Mucosa of rectum (tissue), 2 donors: ENCODE measurements around the gene MCOLN2.
A peak's percentile ranks its signal among the peaks of the same experiment; 100 is the strongest.
"Not testable (repeated sequence)": the region's sequence is repeated elsewhere in the genome, so short reads cannot be mapped to it uniquely, and the experiment has no call there.

Experiments
- H3K27ac ChIP-seq, 2 donors: one replicate each; pipeline ENCODE4 v1.7.0; 2013; ENCODE audit warnings: inconsistent platforms in 2 of 2, low read depth in 2 of 2, low read length in 2 of 2
- H3K27me3 ChIP-seq, 2 donors: one replicate each; pipeline ENCODE4 v1.7.0; 2013; ENCODE audit warnings: low read length in 2 of 2; ENCODE audit not compliant: control insufficient read depth in 2 of 2, insufficient read depth in 2 of 2
- H3K36me3 ChIP-seq, 2 donors: one replicate each; pipeline ENCODE4 v1.7.0; 2013; ENCODE audit warnings: low read length in 2 of 2; ENCODE audit not compliant: control insufficient read depth in 2 of 2, insufficient read depth in 2 of 2
- H3K4me1 ChIP-seq, 2 donors: one replicate each; pipeline ENCODE4 v1.7.0; 2013; ENCODE audit warnings: low read length in 2 of 2, mild to moderate bottlenecking in 1 of 2; ENCODE audit not compliant: control insufficient read depth in 2 of 2, insufficient read depth in 2 of 2
- H3K4me3 ChIP-seq, 2 donors: one replicate each; pipeline ENCODE4 v1.7.0; 2013; ENCODE audit warnings: low read length in 2 of 2
- H3K9ac ChIP-seq, 2 donors: one replicate each; pipeline ENCODE4 v1.7.0; 2013; ENCODE audit warnings: low read length in 2 of 2, low read depth in 1 of 2, mild to moderate bottlenecking in 1 of 2
- H3K9me3 ChIP-seq, 2 donors: one replicate each; pipeline ENCODE4 v1.7.0; 2013; ENCODE audit warnings: low read length in 2 of 2; ENCODE audit not compliant: control insufficient read depth in 2 of 2
- donor health status: healthy.
- donor health status: Normal muscosa, but diverticular disease.

Gene MCOLN2

DNA sequence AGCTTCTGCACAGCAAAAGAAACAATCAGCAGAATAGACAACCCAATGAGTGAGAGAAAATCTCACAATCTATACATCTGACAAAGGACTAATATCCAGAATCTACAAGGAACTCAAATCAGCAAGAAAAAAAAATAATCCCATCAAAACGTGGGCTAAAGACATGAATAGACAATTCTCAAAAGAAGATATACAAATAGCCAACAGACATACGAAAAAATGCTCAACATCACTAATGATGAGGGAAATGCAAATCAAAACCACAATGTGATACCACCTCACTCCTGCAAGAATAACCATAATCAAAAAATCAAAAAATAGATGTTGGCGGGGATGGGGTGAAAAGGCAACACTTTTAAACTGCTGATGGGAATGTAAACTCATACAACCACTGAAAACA, 10.4 kb downstream of the MCOLN2 start:
- not testable (repeated sequence) for H3K9me3 ChIP-seq, H3K4me1 ChIP-seq, H3K27me3 ChIP-seq, H3K27ac ChIP-seq, H3K9ac ChIP-seq, H3K4me3 ChIP-seq, H3K36me3 ChIP-seq

DNA sequence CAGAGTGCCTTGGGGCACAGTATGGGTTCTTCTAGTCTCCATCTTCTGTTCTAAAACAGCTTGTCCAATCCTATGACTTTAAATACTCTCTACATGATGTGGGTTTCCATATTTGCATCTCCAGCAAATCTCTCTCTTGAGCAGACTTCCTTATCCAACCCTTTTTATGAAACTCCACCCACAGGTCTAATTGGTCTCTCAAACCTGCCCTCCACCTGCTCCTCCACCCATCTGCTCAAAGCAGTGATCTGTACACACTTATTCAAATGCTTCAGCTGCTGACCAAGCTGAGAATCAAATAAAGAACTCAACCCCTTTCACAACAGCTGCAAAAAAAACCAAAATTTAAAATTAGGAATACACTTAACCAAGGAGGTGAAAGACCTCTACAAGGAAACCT, 11.5 kb downstream of the MCOLN2 start:
- Histone ChIP-seq H3K4me1 (no peaks in the 10 kb centered on the region), H3K9ac (no peak overlapping the region), H3K36me3 (no peaks in the 10 kb centered on the region), H3K4me3 (no peak overlapping the region), H3K27ac (no peak overlapping the region), H3K27me3 (no peaks in the 10 kb centered on the region), H3K9me3 (no peaks in the 10 kb centered on the region)

DNA sequence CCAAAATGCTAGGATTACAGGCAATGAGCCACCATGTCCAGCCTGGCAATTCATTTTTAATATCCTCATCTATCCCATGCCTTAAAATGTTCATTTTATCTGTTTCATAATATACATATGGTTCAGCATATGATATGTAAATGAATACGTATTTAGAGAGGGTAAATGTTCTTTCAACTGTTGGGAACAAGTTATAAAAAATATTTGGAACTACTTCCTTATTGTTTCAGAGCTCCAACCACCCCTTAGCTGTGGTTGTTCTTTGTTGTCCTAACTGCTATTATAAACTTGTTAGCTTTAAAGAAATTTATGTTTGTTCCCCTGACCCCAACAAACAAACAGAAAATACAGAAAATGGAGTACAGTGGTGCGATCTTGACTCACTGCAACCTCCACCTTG, 14.5 kb downstream of the MCOLN2 start:
- Histone ChIP-seq H3K27ac (no peak overlapping the region), H3K9me3 (no peaks in the 10 kb centered on the region), H3K4me3 (no peak overlapping the region), H3K4me1 (no peaks in the 10 kb centered on the region), H3K36me3 (no peaks in the 10 kb centered on the region), H3K9ac (no peak overlapping the region), H3K27me3 (no peaks in the 10 kb centered on the region)

DNA sequence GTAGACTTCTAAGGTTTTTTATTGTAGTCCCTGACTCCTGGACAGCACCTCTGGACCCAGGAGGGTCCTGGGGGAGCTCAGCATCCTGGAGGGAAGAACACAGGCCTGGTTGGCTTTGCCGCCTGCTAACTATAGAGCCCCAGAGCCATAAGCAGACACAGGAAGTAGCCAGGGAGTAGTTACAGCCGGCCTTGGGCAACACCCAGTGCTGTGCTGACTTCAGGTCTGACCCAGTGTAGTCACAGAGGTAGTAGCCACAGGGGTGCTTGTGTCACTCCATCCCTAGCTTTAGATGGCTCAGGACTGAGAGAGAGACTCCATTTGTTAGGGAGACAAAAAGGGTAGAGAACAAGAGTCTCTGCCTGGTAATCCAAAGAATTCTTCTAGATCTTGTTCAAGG, 21.9 kb downstream of the MCOLN2 start:
- Histone ChIP-seq H3K4me1 (peaks cover 3 to 13% of the 10 kb centered on the region in 2 donors), H3K36me3 (no peaks in the 10 kb centered on the region), H3K9me3 (no peaks in the 10 kb centered on the region)

GRCh38 chr1:84973498-84974334, 23.2 kb downstream of the MCOLN2 start:
- peaks cover 3 to 17% of the 10 kb centered on the region in 2 donors for H3K4me1 ChIP-seq
- no peak overlapping the region for H3K9ac ChIP-seq
- H3K27me3 ChIP-seq, result no peaks in the 10 kb centered on the region
- no peaks in the 10 kb centered on the region for H3K36me3 ChIP-seq
- H3K4me3 ChIP-seq, result no peak overlapping the region
- no peaks in the 10 kb centered on the region for H3K9me3 ChIP-seq
- H3K27ac ChIP-seq, result no peak overlapping the region

More for the DNA sequence above, 21.9 kb downstream of the MCOLN2 start:
- Histone ChIP-seq H3K4me3 (peak overlapping the region in 1 of 2 donors; percentile 10), H3K9ac (no peak overlapping the region), H3K27ac (no peak overlapping the region), H3K27me3 (no peaks in the 10 kb centered on the region)

- no peaks in the 10 kb centered on the region for H3K9me3 ChIP-seq
- peaks cover 3 to 27% of the 10 kb centered on the region in 2 donors for H3K4me1 ChIP-seq
- H3K9ac ChIP-seq, result no peak overlapping the region
- no peaks in the 10 kb centered on the region for H3K27me3 ChIP-seq
- no peak overlapping the region for H3K27ac ChIP-seq
- H3K36me3 ChIP-seq, result no peaks in the 10 kb centered on the region
- H3K4me3 ChIP-seq, result no peak overlapping the region
Observed at GRCh38 chr1:84972377-84972987, 24.4 kb downstream of the MCOLN2 start.

DNA sequence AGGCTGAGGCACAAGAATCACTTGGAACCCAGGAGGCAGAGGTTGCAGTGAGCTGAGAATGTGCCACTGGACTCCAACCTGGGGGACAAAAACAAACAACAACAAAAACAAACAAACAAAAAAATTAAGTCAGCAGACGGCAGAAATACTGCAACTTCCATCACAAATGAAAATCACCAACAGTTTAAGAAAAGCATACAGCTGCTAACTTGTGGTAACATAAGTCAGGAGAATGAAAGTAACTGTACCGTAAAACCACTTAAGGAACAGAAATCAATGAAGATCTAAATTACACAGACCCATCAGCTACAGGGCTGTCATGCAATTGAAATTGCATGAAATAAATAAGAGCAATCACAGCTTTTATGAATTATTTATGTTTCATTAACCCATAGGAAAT, 25.0 kb downstream of the MCOLN2 start:
- no peak overlapping the region for H3K9ac ChIP-seq
- no peak overlapping the region for H3K27ac ChIP-seq
- no peaks in the 10 kb centered on the region for H3K27me3 ChIP-seq
- no peaks in the 10 kb centered on the region for H3K36me3 ChIP-seq
- peaks cover 3 to 27% of the 10 kb centered on the region in 2 donors for H3K4me1 ChIP-seq
- no peaks in the 10 kb centered on the region for H3K9me3 ChIP-seq
- no peak overlapping the region for H3K4me3 ChIP-seq

DNA sequence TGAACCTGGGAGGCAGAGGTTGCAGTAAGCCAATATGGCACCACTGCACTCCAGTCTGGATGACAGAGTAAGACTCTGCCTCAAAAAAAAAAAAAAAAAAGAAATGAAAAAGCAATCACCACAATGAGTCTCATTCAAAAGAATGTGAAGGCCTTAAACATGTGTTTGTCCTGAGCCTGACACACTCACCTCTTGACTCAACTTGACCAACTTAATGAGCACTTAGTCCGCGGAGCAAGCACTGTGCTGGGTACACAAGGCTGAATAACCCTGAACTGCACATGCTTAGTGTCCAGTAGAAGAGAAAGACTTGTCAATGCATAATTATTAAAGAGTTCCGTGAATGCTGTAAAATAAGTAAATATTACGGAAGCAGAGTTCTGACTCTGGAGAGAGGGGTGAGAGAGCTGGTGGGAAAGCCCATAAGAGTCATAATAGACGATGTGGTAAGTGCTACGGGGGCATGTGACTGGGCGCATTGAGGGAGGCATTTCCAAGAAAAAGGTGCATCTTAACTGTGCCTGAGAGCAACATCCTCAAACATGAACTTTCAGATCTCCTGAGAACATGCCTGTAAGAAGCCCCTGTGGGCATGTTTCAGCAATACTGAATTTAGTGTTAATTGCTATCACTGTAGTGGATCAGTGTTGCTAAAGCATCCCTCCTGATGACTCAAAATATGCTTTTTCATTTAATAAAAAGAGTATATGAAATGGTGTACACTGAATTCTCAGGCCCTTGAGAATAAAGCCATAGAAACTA, 27.2 kb downstream of the MCOLN2 start:
- Histone ChIP-seq H3K4me1 (peaks cover 3 to 27% of the 10 kb centered on the region in 2 donors), H3K27me3 (no peaks in the 10 kb centered on the region), H3K9me3 (no peaks in the 10 kb centered on the region), H3K27ac (peak overlapping the region in 1 of 2 donors; percentile 84), H3K36me3 (no peaks in the 10 kb centered on the region), H3K4me3 (no peak overlapping the region), H3K9ac (no peak overlapping the region)

GRCh38 chr1:84968865-84969264, 28.0 kb downstream of the MCOLN2 start:
- no peaks in the 10 kb centered on the region for H3K27me3 ChIP-seq
- H3K36me3 ChIP-seq, result no peaks in the 10 kb centered on the region
- H3K9me3 ChIP-seq, result no peaks in the 10 kb centered on the region
- H3K4me1 ChIP-seq, result peaks cover 3 to 22% of the 10 kb centered on the region in 2 donors
- peak overlapping the region; percentile 49 to 84 for H3K27ac ChIP-seq
- no peak overlapping the region for H3K4me3 ChIP-seq
- peak overlapping the region in 1 of 2 donors; percentile 13 for H3K9ac ChIP-seq

DNA sequence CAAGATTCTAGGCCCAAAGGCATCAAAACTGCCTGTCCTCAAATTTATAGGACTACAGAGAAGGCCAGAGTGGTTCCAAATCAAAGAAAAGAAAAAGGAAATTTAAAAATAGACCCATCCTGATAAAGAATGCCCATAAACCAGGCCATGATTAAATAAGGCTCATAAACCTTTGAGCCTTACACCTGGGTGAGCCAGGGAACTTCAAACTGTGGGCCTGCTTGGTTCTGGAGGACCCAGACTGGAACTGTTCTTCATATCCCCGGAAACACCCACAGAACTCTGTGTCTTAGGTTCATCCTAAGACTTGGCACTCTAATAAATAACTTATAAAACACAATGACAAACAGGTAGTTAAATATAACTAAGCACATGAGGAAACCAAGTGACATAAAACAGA, 28.8 kb downstream of the MCOLN2 start:
- Histone ChIP-seq H3K4me3 (peak overlapping the region; percentile 2 to 15), H3K4me1 (peaks cover 3 to 26% of the 10 kb centered on the region in 2 donors), H3K9ac (peak overlapping the region in 1 of 2 donors; percentile 42), H3K27me3 (no peaks in the 10 kb centered on the region), H3K9me3 (no peaks in the 10 kb centered on the region), H3K36me3 (no peaks in the 10 kb centered on the region), H3K27ac (peak overlapping the region; percentile 49 to 84)
